Fibroblast of pulmonary artery (primary cell): ENCODE data around the gene PELI1.
"Not testable (repeated sequence)": the region's sequence is repeated elsewhere in the genome, so short reads cannot be mapped to it uniquely, and the experiment has no call there.

Source experiments
- DNase-seq: peaks from one replicate; pipeline ENCODE4 v3.0.0-alpha.2; 2010; ENCODE audit warnings: low read depth
- H3K4me3 ChIP-seq: replicated peaks from 2 replicates; pipeline ENCODE4 v1.5.1; 2011; ENCODE audit warnings: low read depth, mild to moderate bottlenecking, control low read depth, low read length, moderate library complexity
- CTCF ChIP-seq: IDR thresholded peaks from 2 replicates; pipeline ENCODE4 v1.5.1; 2011; ENCODE audit warnings: mild to moderate bottlenecking, control low read depth, low read length, inconsistent platforms; ENCODE audit errors: missing control alignments

PELI1 gene

GRCh38 chr2:64092502-64092901 is 51.7 kb downstream of the PELI1 start:
- no peak for DNase-seq
- H3K4me3 ChIP-seq, result no peak overlapping the region
- TF ChIP-seq CTCF, result no peak

GRCh38 chr2:64090264-64090663 is 54.0 kb downstream of the PELI1 start:
- no peak for TF ChIP-seq CTCF
- DNase-seq, result no peak
- no peak overlapping the region for H3K4me3 ChIP-seq

GRCh38 chr2:64086347-64087082 is 57.7 kb downstream of the PELI1 start:
- no peak overlapping the region for H3K4me3 ChIP-seq
- no peak for TF ChIP-seq CTCF
- DNase-seq, result no peak

- H3K4me3 ChIP-seq, result no peak overlapping the region
- DNase-seq, result peak; percentile 25
- TF ChIP-seq CTCF, result no peak
Measured at GRCh38 chr2:64085936-64086335, 58.3 kb downstream of the PELI1 start.

GRCh38 chr2:64081046-64081445 is 63.2 kb downstream of the PELI1 start:
- no peak for TF ChIP-seq CTCF
- no peak overlapping the region for H3K4me3 ChIP-seq
- no peak for DNase-seq

GRCh38 chr2:64080179-64080578 is 64.0 kb downstream of the PELI1 start:
- no peak for TF ChIP-seq CTCF
- no peak for DNase-seq

GRCh38 chr2:64079688-64080087 is 64.5 kb downstream of the PELI1 start:
- not testable (repeated sequence) for H3K4me3 ChIP-seq, DNase-seq

More at GRCh38 chr2:64080179-64080578, 64.0 kb downstream of the PELI1 start:
- no peak overlapping the region for H3K4me3 ChIP-seq

- H3K4me3 ChIP-seq, DNase-seq: not testable (repeated sequence)
Measured at GRCh38 chr2:64076828-64077227, 67.4 kb downstream of the PELI1 start.

GRCh38 chr2:64074616-64075015 is 69.6 kb downstream of the PELI1 start:
- DNase-seq, result not testable (repeated sequence)

More at GRCh38 chr2:64074616-64075015, 69.6 kb downstream of the PELI1 start:
- H3K4me3 ChIP-seq, result not testable (repeated sequence)
